Nasal cavity respiratory epithelium epithelial cell of viscerocranial mucosa (primary cell): ENCODE measurements around the gene TSC2. TPM values are rescaled to one million over a fixed set of nuclear protein-coding genes. Genes with fewer than 3 reads are reported as not detected.

Source experiments
- total RNA-seq: library from RNA; depleted of rRNA; stranded (reverse); fragments of >200 nt; gene quantifications from 2 replicates; pipeline ENCODE4 v1.2.3, GENCODE V29; 2014

The TSC2 gene
- total RNA-seq, result 19.8 and 53.7 TPM in 2 replicates

GRCh38 chr16:2047330-2048115 is at the start of gene TSC2, which contains the start of gene NTHL1:
TSC2 (plus strand) TSS chr16:2047985; CDS start chr16:2048616, 631 bp downstream.
NTHL1 (minus strand) TSS chr16:2047834; CDS start chr16:2047823, 11 bp downstream.

GRCh38 chr16:2009791-2010510 is 37.8 kb upstream of the TSC2 start, which contains the start of gene ZNF598:
ZNF598 (minus strand) TSS chr16:2009821.

GRCh38 chr16:2019518-2019920 is 28.3 kb upstream of the TSC2 start, which contains the start of gene NPW:
NPW (plus strand) TSS chr16:2019785.

GRCh38 chr16:2026461-2027023 is 21.2 kb upstream of the TSC2 start, which contains the start of gene NHERF2:
NHERF2 (plus strand) TSS chr16:2026902; CDS start chr16:2027006, 104 bp downstream.

GRCh38 chr16:2135770-2136490 is 88.1 kb downstream of the TSC2 start, which contains the start of gene PKD1:
PKD1 (minus strand) TSS chr16:2135898; CDS start chr16:2135689, 209 bp downstream.

Other genes with a start within 250 kb of the TSC2 start
- 56.7 and 77.9 TPM in 2 replicates for gene HAGH, start 221.2 kb upstream of the TSC2 start, total RNA-seq
- gene FAHD1, start 220.8 kb upstream of the TSC2 start, total RNA-seq, result 83.4 and 95.7 TPM in 2 replicates
- 0.07 TPM in 1 of 2 replicates, not detected in the other for gene MEIOB, start 175.8 kb upstream of the TSC2 start, total RNA-seq
- 0.34 and 0.50 TPM in 2 replicates for gene HS3ST6, start 129.6 kb upstream of the TSC2 start, total RNA-seq
- 6.8 and 7.3 TPM in 2 replicates for gene MSRB1, start 104.8 kb upstream of the TSC2 start, total RNA-seq
- gene RPL3L, start 93.3 kb upstream of the TSC2 start, total RNA-seq, result under 0.01 TPM in 1 of 2 replicates, not detected in the other
- 158 and 171 TPM in 2 replicates for gene NDUFB10, start 88.4 kb upstream of the TSC2 start, total RNA-seq
- 2,006 and 6,295 TPM in 2 replicates for gene RPS2, start 83.2 kb upstream of the TSC2 start, total RNA-seq
- not detected in 2 replicates for gene RNF151, start 81.1 kb upstream of the TSC2 start, total RNA-seq
- 50.2 and 57.3 TPM in 2 replicates for gene TBL3, start 75.9 kb upstream of the TSC2 start, total RNA-seq
- gene NOXO1, start 66.5 kb upstream of the TSC2 start, total RNA-seq, result 0.28 and 1.7 TPM in 2 replicates
- 9.0 and 14.0 TPM in 2 replicates for gene GFER, start 63.8 kb upstream of the TSC2 start, total RNA-seq
- 1.1 and 4.4 TPM in 2 replicates for gene SYNGR3, start 58.0 kb upstream of the TSC2 start, total RNA-seq
- gene ZNF598, start 38.2 kb upstream of the TSC2 start, total RNA-seq, result 47.8 and 68.7 TPM in 2 replicates
- under 0.01 TPM in 1 of 2 replicates, not detected in the other for gene NPW, start 28.2 kb upstream of the TSC2 start, total RNA-seq
- gene NHERF2, start 21.1 kb upstream of the TSC2 start, total RNA-seq, result 10.3 and 19.8 TPM in 2 replicates
- 17.4 and 21.2 TPM in 2 replicates for gene NTHL1, start 151 bp upstream of the TSC2 start, total RNA-seq
- 89.5 and 226 TPM in 2 replicates for gene PKD1, start 87.9 kb downstream of the TSC2 start, total RNA-seq
- 0.28 and 0.34 TPM in 2 replicates for gene RAB26, start 100.6 kb downstream of the TSC2 start, total RNA-seq
- 57.1 and 81.6 TPM in 2 replicates for gene TRAF7, start 107.8 kb downstream of the TSC2 start, total RNA-seq
- gene CASKIN1, start 148.6 kb downstream of the TSC2 start, total RNA-seq, result 0.34 and 1.6 TPM in 2 replicates
- gene MLST8, start 157.5 kb downstream of the TSC2 start, total RNA-seq, result 23.9 and 25.3 TPM in 2 replicates
- gene BRICD5, start 162.9 kb downstream of the TSC2 start, total RNA-seq, result 1.0 and 2.1 TPM in 2 replicates
- gene PGP, start 166.9 kb downstream of the TSC2 start, total RNA-seq, result 7.2 and 8.0 TPM in 2 replicates
- 24.9 and 28.6 TPM in 2 replicates for gene E4F1, start 175.6 kb downstream of the TSC2 start, total RNA-seq
- gene DNASE1L2, start 188.5 kb downstream of the TSC2 start, total RNA-seq, result 0.34 and 1.00 TPM in 2 replicates
- gene ECI1, start 203.6 kb downstream of the TSC2 start, total RNA-seq, result 36.4 and 170 TPM in 2 replicates
- 80.3 and 114 TPM in 2 replicates for gene RNPS1, start 220.1 kb downstream of the TSC2 start, total RNA-seq